ENCODE measurements around the gene SMARCA4. TPM values are rescaled to one million over a fixed set of nuclear protein-coding genes. Genes with fewer than 3 reads are reported as not detected.
"Not testable (repeated sequence)": the region's sequence is repeated elsewhere in the genome, so short reads cannot be mapped to it uniquely, and the experiment has no call there.

SMARCA4 gene
- total and polyA plus RNA-seq, 2 experiments from 2014 or later = 80.7 to 93.4 TPM

DNA sequence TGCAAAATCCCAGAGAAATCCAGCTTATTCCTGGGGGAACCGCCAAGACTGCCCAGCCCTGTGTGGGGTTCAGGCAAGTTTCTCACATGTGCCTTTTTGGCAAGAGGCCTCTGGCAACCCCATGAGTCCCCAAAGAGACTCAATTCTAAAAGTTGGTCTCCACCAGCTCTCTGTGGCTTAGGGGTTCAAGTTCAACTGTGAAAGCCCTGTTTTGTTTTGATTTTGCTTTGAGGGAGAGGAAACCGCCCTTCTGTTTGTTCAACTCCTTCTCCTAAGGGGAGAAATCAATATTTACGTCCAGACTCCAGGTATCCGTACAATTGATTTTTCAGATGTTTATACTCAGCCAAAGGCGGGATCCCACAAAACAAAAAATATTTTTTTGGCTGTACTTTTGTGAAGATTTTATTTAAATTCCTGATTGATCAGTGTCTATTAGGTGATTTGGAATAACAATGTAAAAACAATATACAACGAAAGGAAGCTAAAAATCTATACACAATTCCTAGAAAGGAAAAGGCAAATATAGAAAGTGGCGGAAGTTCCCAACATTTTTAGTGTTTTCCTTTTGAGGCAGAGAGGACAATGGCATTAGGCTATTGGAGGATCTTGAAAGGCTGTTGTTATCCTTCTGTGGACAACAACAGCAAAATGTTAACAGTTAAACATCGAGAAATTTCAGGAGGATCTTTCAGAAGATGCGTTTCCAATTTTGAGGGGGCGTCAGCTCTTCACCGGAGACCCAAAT, 127.8 kb downstream of the SMARCA4 start:
- Histone ChIP-seq H3K79me2 (peaks cover 43% of the 10 kb centered on the region), H3K9me2 (replicated peaks; ENCODE audit: insufficient read depth) (no peaks in the 10 kb centered on the region), H2AFZ (no peak overlapping the region), H3K4me2 (peak overlapping the region; percentile 74), H3K27ac (peak overlapping the region; percentile 98), H3K4me3 (peak overlapping the region; percentile 10), H3K4me1 (ENCODE audit: insufficient read depth) (peaks cover 27% of the 10 kb centered on the region), H3K9me3 (ENCODE audit: low read depth) (no peaks in the 10 kb centered on the region), H3K36me3 (replicated peaks; ENCODE audit: insufficient read depth, low read depth) (no peaks in the 10 kb centered on the region), H4K20me1 (ENCODE audit: insufficient read depth, poor library complexity, severe bottlenecking) (peaks cover 32% of the 10 kb centered on the region), H3K27me3 (no peaks in the 10 kb centered on the region)
- no peak for TF ChIP-seq EZH2 (IDR thresholded peaks at IDR 0.05; ENCODE audit: borderline replicate concordance)
- TF ChIP-seq, protein P1, sequence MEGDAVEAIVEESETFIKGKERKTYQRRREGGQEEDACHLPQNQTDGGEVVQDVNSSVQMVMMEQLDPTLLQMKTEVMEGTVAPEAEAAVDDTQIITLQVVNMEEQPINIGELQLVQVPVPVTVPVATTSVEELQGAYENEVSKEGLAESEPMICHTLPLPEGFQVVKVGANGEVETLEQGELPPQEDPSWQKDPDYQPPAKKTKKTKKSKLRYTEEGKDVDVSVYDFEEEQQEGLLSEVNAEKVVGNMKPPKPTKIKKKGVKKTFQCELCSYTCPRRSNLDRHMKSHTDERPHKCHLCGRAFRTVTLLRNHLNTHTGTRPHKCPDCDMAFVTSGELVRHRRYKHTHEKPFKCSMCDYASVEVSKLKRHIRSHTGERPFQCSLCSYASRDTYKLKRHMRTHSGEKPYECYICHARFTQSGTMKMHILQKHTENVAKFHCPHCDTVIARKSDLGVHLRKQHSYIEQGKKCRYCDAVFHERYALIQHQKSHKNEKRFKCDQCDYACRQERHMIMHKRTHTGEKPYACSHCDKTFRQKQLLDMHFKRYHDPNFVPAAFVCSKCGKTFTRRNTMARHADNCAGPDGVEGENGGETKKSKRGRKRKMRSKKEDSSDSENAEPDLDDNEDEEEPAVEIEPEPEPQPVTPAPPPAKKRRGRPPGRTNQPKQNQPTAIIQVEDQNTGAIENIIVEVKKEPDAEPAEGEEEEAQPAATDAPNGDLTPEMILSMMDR (IDR thresholded peaks at IDR 0.05; ENCODE audit: poor library complexity) = no peak
- no peak for TF ChIP-seq EZH2phosphoT487 (IDR thresholded peaks at IDR 0.05; ENCODE audit: low read depth, severe bottlenecking, unreplicated experiment)
- DNase-seq (ENCODE audit: low spot score) = peak; percentile 26
- 16% methylated on average over 11 of the region's 11 CpGs for WGBS (ENCODE audit: low lambda C conversion rate, missing lambda C conversion rate)

DNA sequence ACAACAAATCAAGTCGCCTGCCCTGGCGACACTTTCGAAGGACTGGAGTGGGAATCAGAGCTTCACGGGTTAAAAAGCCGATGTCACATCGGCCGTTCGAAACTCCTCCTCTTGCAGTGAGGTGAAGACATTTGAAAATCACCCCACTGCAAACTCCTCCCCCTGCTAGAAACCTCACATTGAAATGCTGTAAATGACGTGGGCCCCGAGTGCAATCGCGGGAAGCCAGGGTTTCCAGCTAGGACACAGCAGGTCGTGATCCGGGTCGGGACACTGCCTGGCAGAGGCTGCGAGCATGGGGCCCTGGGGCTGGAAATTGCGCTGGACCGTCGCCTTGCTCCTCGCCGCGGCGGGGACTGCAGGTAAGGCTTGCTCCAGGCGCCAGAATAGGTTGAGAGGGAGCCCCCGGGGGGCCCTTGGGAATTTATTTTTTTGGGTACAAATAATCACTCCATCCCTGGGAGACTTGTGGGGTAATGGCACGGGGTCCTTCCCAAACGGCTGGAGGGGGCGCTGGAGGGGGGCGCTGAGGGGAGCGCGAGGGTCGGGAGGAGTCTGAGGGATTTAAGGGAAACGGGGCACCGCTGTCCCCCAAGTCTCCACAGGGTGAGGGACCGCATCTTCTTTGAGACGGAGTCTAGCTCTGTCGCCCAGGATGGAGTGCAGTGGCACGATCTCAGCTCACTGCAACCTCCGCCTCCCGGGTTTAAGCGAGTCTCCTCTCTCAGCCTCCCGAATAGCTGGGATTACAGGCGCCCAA, 128.6 kb downstream of the SMARCA4 start, which contains the start of gene LDLR:
TSS of gene LDLR (plus strand) at position 210 of the 760 bp plus-strand sequence. CDS start at position 296, 86 bp downstream.
- under 1% methylated on average over 39 of the region's 43 CpGs for WGBS (ENCODE audit: low lambda C conversion rate, missing lambda C conversion rate)
- Histone ChIP-seq H3K9me2 (replicated peaks; ENCODE audit: insufficient read depth) (no peaks in the 10 kb centered on the region), H3K27me3 (no peaks in the 10 kb centered on the region), H3K36me3 (replicated peaks; ENCODE audit: insufficient read depth, low read depth) (no peaks in the 10 kb centered on the region), H3K79me2 (peaks cover 51% of the 10 kb centered on the region), H3K4me2 (peak within 1 kb of the TSS; percentile 74), H4K20me1 (ENCODE audit: insufficient read depth, poor library complexity, severe bottlenecking) (peaks cover 40% of the 10 kb centered on the region), H3K4me3 (peak within 1 kb of the TSS; percentile 60), H3K27ac (peak within 1 kb of the TSS; percentile 98), H3K9me3 (ENCODE audit: low read depth) (no peaks in the 10 kb centered on the region), H3K4me1 (ENCODE audit: insufficient read depth) (peaks cover 35% of the 10 kb centered on the region), H2AFZ (no peak within 1 kb of the TSS)
- peak; percentile 96 for DNase-seq (ENCODE audit: low spot score)
- TF ChIP-seq EZH2phosphoT487 (IDR thresholded peaks at IDR 0.05; ENCODE audit: low read depth, severe bottlenecking, unreplicated experiment) (no peak), EZH2 (IDR thresholded peaks at IDR 0.05; ENCODE audit: borderline replicate concordance) (no peak)
- TF ChIP-seq, protein P1 (IDR thresholded peaks at IDR 0.05; ENCODE audit: poor library complexity) = no peak

DNA sequence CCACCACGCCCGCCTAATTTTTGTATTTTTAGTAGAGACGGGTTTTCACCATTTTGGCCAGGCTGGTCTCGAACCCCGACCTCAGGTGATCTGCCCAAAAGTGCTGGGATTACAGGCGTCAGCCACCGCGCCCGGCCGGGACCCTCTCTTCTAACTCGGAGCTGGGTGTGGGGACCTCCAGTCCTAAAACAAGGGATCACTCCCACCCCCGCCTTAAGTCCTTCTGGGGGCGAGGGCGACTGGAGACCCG, 129.1 kb downstream of the SMARCA4 start:
- H3K27ac ChIP-seq = peak overlapping the region; percentile 98
- not testable (repeated sequence) for H2AFZ ChIP-seq; H3K36me3 ChIP-seq (replicated peaks; ENCODE audit: insufficient read depth, low read depth); H3K9me3 ChIP-seq (ENCODE audit: low read depth); DNase-seq (ENCODE audit: low spot score); H3K27me3 ChIP-seq; H3K9me2 ChIP-seq (replicated peaks; ENCODE audit: insufficient read depth)
- peak overlapping the region; percentile 60 for H3K4me3 ChIP-seq
- peaks cover 34% of the 10 kb centered on the region for H3K4me1 ChIP-seq (ENCODE audit: insufficient read depth)
- peaks cover 55% of the 10 kb centered on the region for H3K79me2 ChIP-seq
- under 1% methylated on average over 11 of the region's 15 CpGs for WGBS (ENCODE audit: low lambda C conversion rate, missing lambda C conversion rate)
- peaks cover 43% of the 10 kb centered on the region for H4K20me1 ChIP-seq (ENCODE audit: insufficient read depth, poor library complexity, severe bottlenecking)
- peak overlapping the region; percentile 63 for H3K4me2 ChIP-seq

All from hepatocyte (in vitro differentiated cells).